Glutamatergic neuron (in vitro differentiated cells): Measurements from ENCODE around the gene HMGA1. TPM values are rescaled to one million over a fixed set of nuclear protein-coding genes. Genes with fewer than 3 reads are reported as not detected.
A peak's percentile ranks its signal among the peaks of the same experiment; 100 is the strongest.

ENCODE experiments used
- DNase-seq: peaks from one replicate; pipeline ENCODE4 v3.0.0; 2022
- H3K27ac Mint-ChIP-seq: one replicate; pipeline ENCODE4 v1.8.0; 2020; ENCODE audit warnings: mild to moderate bottlenecking, mixed read lengths, inconsistent platforms; ENCODE audit not compliant: unreplicated experiment
- H3K27me3 Mint-ChIP-seq: one replicate; pipeline ENCODE4 v1.8.0; 2020; ENCODE audit warnings: mild to moderate bottlenecking, moderate library complexity, mixed read lengths, inconsistent platforms; ENCODE audit not compliant: unreplicated experiment
- H3K36me3 Mint-ChIP-seq: one replicate; pipeline ENCODE4 v1.8.0; 2020; ENCODE audit warnings: mild to moderate bottlenecking, mixed read lengths, inconsistent platforms; ENCODE audit not compliant: unreplicated experiment
- H3K4me1 Mint-ChIP-seq: one replicate; pipeline ENCODE4 v1.8.0; 2020; ENCODE audit warnings: mild to moderate bottlenecking, low read depth, mixed read lengths, inconsistent platforms; ENCODE audit not compliant: unreplicated experiment
- H3K4me3 Mint-ChIP-seq: one replicate; pipeline ENCODE4 v1.8.0; 2020; ENCODE audit warnings: mild to moderate bottlenecking, mixed read lengths, inconsistent platforms; ENCODE audit not compliant: unreplicated experiment
- H3K9me3 Mint-ChIP-seq: one replicate; pipeline ENCODE4 v1.8.0; 2020; ENCODE audit warnings: mild to moderate bottlenecking, moderate library complexity, mixed read lengths, inconsistent platforms; ENCODE audit not compliant: unreplicated experiment
- total RNA-seq: library from RNA; stranded (reverse); fragmentation: NEBNext Ultra II Directional; extraction: Animal tissue kit (Norgen Biotek cat#: 25700); gene quantifications from one replicate; pipeline ENCODE4 v1.2.1, GENCODE V29; 2021; ENCODE audit not compliant: unreplicated experiment
- TF ChIP-seq, protein P1 (sequence below): fragments of 200-600 bp; sonication (generic); IDR thresholded peaks from one replicate; pipeline ENCODE4 v1.5.0; 2021; ENCODE audit not compliant: partially characterized antibody, unreplicated experiment

Gene HMGA1
- total RNA-seq, 1 donor from 2014 or later, result 322 TPM

DNA sequence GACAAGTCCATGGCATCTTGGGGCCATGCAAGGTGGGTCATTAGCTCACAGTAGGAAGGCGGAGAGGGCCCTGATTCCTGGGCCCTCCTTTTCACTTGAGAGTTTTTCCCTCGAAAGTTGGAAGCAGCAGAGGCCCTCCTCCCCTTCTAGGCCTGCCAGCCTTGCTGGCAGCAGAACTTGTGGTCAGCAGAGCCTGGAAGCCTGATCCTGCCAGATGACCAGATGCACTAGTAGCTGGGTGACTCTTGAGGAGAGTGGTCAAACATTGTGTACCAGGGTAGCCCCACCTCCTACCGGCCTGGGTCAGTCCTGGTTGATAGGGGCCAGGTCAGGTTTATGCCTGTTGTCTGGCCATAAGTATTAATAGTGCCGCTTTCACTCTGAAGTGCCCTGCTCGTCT, 3.8 kb upstream of the HMGA1 start:
- TF ChIP-seq, protein P1, sequence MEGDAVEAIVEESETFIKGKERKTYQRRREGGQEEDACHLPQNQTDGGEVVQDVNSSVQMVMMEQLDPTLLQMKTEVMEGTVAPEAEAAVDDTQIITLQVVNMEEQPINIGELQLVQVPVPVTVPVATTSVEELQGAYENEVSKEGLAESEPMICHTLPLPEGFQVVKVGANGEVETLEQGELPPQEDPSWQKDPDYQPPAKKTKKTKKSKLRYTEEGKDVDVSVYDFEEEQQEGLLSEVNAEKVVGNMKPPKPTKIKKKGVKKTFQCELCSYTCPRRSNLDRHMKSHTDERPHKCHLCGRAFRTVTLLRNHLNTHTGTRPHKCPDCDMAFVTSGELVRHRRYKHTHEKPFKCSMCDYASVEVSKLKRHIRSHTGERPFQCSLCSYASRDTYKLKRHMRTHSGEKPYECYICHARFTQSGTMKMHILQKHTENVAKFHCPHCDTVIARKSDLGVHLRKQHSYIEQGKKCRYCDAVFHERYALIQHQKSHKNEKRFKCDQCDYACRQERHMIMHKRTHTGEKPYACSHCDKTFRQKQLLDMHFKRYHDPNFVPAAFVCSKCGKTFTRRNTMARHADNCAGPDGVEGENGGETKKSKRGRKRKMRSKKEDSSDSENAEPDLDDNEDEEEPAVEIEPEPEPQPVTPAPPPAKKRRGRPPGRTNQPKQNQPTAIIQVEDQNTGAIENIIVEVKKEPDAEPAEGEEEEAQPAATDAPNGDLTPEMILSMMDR, result no peak
- no peak for DNase-seq
- H3K4me1 Mint-ChIP-seq, result no peaks in the 10 kb centered on the region
- no peak overlapping the region for H3K27ac Mint-ChIP-seq
- peaks cover 9% of the 10 kb centered on the region for H3K9me3 Mint-ChIP-seq
- H3K27me3 Mint-ChIP-seq, result peaks cover 9% of the 10 kb centered on the region
- no peak overlapping the region for H3K4me3 Mint-ChIP-seq
- H3K36me3 Mint-ChIP-seq, result no peaks in the 10 kb centered on the region

DNA sequence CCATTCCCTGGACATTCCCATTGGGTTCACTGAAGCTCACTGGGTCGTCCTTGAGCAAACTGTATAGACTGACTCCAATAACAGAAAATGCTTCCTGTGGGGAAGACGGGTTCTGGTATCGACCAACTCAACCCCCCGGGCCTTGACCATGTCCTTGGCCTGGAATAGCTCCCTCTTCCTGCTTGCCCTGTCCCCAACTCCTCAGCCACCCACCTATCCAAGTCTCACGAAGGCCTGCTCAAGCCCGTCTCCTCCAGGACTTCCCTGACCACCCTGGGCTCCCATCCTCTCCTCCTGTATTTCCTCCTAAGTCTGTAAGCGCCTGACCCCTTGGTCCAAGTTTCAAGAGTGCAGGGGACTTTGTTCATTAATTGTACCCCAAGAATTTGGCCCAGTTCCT, 2.8 kb upstream of the HMGA1 start:
- TF ChIP-seq, protein P1, result no peak
- no peak overlapping the region for H3K27ac Mint-ChIP-seq
- H3K4me3 Mint-ChIP-seq, result no peak overlapping the region
- peaks cover 9% of the 10 kb centered on the region for H3K9me3 Mint-ChIP-seq
- peaks cover 9% of the 10 kb centered on the region for H3K27me3 Mint-ChIP-seq
- no peak for DNase-seq
- peaks cover 7% of the 10 kb centered on the region for H3K4me1 Mint-ChIP-seq
- H3K36me3 Mint-ChIP-seq, result no peaks in the 10 kb centered on the region

DNA sequence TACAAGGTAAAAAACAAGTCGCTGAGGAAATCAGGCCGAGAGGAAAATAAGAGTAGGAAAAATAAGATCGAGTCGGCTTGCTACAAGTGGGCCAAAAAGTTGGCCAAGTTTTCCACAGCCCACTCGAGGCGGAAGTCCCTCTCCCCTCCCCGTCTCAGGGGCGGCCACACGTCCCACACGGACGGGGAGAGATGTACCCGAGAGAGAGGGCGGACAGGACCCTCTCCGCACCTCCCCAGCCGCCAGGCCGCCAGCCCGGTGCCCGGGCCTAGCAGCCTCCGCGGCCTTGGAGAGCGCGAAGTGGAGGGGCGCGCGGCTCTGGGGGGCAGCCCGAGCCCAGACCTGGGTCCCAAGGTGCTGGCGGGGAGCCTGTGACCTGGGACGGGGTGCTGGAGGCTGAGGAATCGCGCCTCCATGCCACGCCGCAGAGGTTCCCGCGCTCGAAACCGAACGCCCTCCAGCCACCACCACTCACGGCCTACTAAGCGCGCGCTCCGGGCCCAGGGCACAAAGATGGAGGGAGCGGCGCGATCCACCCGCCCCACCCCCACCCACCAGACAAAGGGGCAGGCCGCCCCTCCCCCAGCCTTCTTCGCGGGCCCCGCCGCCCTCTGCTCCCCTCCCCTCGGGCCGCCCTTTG, 1.9 kb upstream of the HMGA1 start:
- peaks cover 12% of the 10 kb centered on the region for H3K4me1 Mint-ChIP-seq
- no peak for DNase-seq
- peak overlapping the region; percentile 76 for H3K27ac Mint-ChIP-seq
- peaks cover 9% of the 10 kb centered on the region for H3K27me3 Mint-ChIP-seq
- TF ChIP-seq, protein P1, result no peak
- peaks cover 9% of the 10 kb centered on the region for H3K9me3 Mint-ChIP-seq
- H3K36me3 Mint-ChIP-seq, result no peaks in the 10 kb centered on the region
- H3K4me3 Mint-ChIP-seq, result peak overlapping the region; percentile 70

DNA sequence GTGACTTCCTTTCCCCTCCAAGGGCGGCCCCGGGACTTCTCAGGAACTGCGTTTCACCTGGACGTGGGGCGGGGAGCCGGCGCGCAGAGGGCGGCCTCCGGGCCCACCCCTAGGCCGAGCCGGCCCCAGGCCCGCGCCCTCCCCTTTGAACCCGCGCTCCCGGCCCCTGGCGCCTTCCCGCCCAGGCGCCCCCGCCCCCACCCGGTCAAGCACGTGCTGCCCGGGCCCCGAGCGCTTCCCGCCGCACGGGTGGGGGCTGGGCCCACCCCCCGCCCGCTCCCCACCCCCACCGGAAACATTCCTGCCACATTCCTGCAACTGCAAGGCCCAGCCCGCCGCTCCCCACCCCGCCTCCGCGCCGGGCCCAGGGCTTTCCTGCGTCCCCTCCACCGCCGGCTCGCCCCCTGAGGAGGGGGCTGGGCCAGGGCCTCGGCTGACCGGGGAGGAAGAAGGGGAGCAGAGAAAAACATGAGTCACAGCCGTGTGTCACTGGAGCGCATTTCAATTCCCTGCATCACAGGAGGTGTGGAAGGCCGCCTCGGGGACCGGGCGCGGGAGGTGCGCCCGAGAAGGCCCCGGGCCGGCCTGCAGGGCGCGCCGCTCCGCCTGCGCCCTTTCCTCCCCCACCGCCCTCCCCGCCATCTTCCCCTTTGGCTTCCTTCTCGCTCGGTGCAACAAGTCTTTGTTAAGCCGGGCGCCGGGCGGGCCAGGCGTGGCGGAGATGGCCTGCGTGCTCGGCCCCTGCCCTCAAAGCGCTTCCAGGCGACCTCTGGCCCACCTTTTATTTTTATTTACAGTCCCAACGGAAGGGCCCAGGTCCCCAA, 1.2 kb upstream of the HMGA1 start:
- peaks cover 15% of the 10 kb centered on the region for H3K4me1 Mint-ChIP-seq
- peaks cover 7% of the 10 kb centered on the region for H3K9me3 Mint-ChIP-seq
- H3K4me3 Mint-ChIP-seq, result peak overlapping the region; percentile 78
- peak overlapping the region; percentile 86 for H3K27ac Mint-ChIP-seq
- no peaks in the 10 kb centered on the region for H3K36me3 Mint-ChIP-seq
- peaks cover 8% of the 10 kb centered on the region for H3K27me3 Mint-ChIP-seq
- DNase-seq, result peak; percentile 64
- TF ChIP-seq, protein P1, result no peak

DNA sequence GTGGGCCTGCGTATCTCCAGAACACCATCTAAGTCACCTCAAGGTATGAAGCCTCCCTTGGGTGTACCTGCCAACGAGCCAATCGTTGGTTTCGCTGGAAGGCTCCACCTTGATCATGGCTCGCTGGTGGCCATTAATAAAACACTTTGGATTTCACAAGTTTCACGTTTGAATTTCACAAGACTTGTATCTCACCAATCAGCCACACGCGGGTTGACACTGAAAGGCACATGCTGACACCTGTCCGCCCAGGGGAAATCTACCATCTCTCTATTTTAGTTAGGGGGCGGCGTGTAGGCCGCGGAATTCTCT, 586 bp upstream of the HMGA1 start:
- Mint-ChIP-seq H3K27me3 (peaks cover 7% of the 10 kb centered on the region), H3K4me3 (peak overlapping the region; percentile 78), H3K4me1 (peaks cover 15% of the 10 kb centered on the region), H3K36me3 (no peaks in the 10 kb centered on the region), H3K9me3 (peaks cover 7% of the 10 kb centered on the region), H3K27ac (peak overlapping the region; percentile 86)
- DNase-seq, result no peak
- TF ChIP-seq, protein P1, result no peak
